GM18511 (cell line): Measurements from ENCODE around the gene SH2D6.
"Not testable (repeated sequence)": the region's sequence is repeated elsewhere in the genome, so short reads cannot be mapped to it uniquely, and the experiment has no call there.

Source experiments
- ATAC-seq: cut with Tn5 transposase; IDR thresholded peaks from one replicate; pipeline ENCODE4 v1.9.1; 2021; ENCODE audit warnings: mild to moderate bottlenecking, moderate library complexity; ENCODE audit not compliant: unreplicated experiment

Gene SH2D6

GRCh38 chr2:85418132-85419008, at the start of gene SH2D6:
SH2D6 (plus strand) TSS chr2:85418714; CDS start chr2:85429466, 10,752 bp downstream.
- peak; percentile 87 for ATAC-seq

- no peak for ATAC-seq
Observed at GRCh38 chr2:85368921-85369320, 49.6 kb upstream of the SH2D6 start.

- ATAC-seq: no peak
Observed at GRCh38 chr2:85369500-85369899, 49.0 kb upstream of the SH2D6 start.

GRCh38 chr2:85371045-85371444, 47.5 kb upstream of the SH2D6 start:
- no peak for ATAC-seq

- ATAC-seq: no peak
Observed at GRCh38 chr2:85376291-85377065, 42.0 kb upstream of the SH2D6 start.

GRCh38 chr2:85377083-85377482, 41.4 kb upstream of the SH2D6 start:
- ATAC-seq: no peak

- ATAC-seq: no peak
Observed at GRCh38 chr2:85378257-85378656, 40.3 kb upstream of the SH2D6 start.

GRCh38 chr2:85380048-85380447, 38.5 kb upstream of the SH2D6 start:
- ATAC-seq: no peak

- not testable (repeated sequence) for ATAC-seq
Observed at GRCh38 chr2:85383151-85383550, 35.4 kb upstream of the SH2D6 start.

GRCh38 chr2:85383850-85384249, 34.7 kb upstream of the SH2D6 start:
- ATAC-seq: no peak

- ATAC-seq: no peak
Observed at GRCh38 chr2:85385746-85386145, 32.8 kb upstream of the SH2D6 start.

GRCh38 chr2:85387754-85388153, 30.8 kb upstream of the SH2D6 start:
- ATAC-seq: no peak

- no peak for ATAC-seq
Observed at GRCh38 chr2:85388878-85389538, 29.5 kb upstream of the SH2D6 start.

GRCh38 chr2:85390941-85391669, 27.4 kb upstream of the SH2D6 start:
- no peak for ATAC-seq

- ATAC-seq: no peak
Observed at GRCh38 chr2:85393836-85394235, 24.7 kb upstream of the SH2D6 start.

GRCh38 chr2:85394261-85394681, 24.2 kb upstream of the SH2D6 start:
- no peak for ATAC-seq

GRCh38 chr2:85394976-85395375, 23.5 kb upstream of the SH2D6 start:
- ATAC-seq: no peak

GRCh38 chr2:85395912-85396475, 22.5 kb upstream of the SH2D6 start:
- ATAC-seq: no peak

- no peak for ATAC-seq
Observed at GRCh38 chr2:85396531-85397470, 21.7 kb upstream of the SH2D6 start.
